ENCODE results near the gene CGRRF1.

Gene CGRRF1

DNA sequence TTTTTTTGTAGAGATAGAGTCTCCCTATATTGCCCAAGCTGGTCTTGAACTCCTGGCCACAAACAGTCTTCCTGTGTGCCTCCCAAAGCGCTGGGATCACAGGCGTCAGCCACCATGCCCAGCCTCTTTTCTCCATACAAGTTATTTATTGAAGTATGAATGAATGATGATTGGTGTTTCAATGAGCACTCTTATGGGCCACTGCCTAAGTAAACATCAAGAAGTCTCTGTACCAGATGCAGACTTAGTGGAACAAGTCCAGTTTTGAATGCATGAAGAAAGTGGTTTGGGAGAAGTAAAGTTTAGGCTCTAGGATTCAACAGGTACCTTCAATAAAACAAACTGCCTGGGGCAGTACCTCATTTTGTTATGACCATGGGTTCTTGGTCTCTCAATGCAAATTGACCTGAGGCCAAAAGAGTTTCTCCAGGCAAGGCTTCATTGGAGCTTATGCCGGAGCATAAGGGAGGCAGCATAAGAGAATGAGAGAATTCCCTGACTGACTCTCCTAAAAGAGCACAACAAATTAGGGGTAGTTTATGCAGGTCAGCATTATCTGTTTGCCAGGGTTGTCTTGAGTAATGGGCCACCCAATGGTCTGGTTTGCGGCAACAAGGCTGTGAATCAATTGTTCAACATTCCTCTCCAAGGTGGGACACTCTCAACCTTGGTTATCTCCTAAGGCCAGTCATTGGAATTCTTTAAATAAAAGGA, 19.8 kb upstream of the CGRRF1 start:
- no peak for DNase-seq (ENCODE audit: low read depth)

DNA sequence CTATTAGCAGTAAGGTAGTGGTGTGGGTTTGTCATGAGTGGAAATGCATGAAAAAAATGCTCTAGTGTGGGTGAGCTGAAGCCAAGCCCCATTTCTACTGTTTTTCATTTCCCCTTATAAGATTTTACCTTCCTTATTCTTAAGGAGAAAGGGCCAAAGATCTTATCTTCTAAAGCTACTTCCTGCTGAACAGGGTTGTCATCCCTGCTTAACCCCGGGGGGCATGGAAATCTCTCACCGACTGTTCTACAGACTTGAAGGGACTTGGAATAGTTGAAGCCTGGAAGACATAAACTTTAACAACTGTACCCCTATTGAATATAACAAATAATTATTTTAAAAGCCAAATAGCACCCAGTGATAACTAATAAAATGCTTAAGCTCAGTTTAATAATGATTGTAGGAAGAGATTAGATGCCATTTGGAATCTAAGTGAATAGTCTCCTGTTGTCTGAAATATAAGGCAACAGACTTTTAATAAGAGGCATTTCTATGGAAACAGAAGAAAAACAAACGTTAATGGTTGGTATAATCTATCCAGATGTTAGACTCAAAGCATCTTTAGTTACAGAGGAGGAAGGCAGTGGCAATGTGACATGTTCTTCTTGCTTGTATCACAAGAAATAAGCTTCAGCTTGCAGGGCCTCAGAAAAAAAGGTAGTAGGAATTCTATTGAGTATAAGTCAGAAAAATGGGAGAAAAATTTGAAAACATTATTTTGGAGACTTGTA, 19.1 kb upstream of the CGRRF1 start:
- DNase-seq (ENCODE audit: low read depth) = no peak

DNA sequence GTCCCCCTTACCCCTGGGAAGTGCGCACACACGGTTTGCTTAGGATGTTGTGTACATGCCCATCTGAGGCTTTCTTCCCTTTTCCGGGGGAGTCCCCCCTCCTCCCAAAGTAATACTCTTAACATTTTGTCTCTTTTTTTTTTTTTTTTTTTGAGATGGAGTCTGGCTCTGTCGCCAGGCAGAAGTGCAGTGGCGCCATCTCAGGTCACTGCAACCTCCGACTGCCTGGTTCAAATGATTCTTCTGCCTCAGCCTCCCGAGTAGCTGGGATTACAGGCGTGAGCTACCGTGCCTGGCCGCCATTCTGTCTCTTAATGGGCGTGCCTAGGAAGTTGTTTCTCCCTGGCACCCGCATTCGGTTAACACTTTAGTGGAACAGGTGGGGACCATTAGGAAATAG, 16.4 kb upstream of the CGRRF1 start:
- DNase-seq (ENCODE audit: low read depth) = no peak

DNA sequence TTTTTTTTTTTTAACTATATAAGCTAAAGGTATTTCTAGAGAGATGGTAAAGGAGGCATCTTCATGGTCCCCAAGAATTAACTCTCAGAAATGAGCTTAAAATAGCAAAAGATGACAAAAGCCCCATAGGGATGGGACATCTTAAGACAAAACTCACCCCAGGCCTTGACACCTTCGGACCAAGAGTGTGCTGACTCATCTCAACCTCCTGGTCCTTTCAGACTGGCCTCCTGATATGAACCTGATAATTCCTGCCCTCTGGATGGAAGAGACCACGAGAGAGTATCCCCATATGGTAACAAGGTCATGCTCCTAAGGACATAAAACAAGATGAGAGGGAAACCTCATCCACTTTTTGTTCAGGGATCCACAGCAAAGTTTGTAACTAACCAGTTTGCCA, 12.5 kb upstream of the CGRRF1 start:
- DNase-seq (ENCODE audit: low read depth) = no peak

DNA sequence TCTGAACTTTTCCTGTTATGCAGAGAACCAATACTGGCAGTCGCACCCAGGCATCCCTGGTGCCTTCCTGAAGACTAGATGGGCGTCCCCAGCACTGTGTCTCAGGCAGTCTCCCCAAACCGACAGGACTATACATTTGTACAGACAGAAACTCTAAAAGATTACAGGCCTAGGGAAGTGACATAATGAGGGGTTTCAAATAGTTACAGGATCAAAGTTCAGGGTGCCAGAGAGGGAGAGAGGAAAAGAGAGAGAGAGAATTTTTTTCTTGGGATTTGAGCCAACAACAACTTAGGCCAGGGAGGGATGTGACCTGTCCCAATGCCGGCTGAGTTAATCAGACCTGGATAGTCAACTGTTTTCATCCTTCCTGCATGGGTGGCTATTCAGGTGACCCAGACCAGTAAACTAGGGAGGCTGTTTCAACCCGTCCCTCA, 11.6 kb upstream of the CGRRF1 start:
- no peak for DNase-seq (ENCODE audit: low read depth)

DNA sequence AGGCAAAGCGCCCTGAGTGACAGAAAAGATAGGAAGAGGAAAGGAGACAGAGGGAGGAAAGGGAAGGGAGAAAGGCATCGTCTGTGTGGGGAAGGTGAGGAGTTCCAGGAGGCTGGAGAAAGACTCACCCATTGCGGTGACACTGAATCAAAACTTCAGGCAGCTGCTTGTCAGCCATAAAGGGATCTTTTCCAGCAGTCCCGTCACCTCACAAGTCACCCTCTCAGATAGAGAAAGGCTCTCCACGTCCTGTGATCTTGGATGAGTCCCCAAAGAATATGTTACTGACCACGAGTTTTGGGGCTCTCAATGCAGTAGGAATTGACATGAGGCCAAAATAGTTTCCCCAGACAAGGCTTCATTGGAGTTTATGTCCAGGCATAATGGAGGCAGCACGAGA, 11.1 kb upstream of the CGRRF1 start:
- no peak for DNase-seq (ENCODE audit: low read depth)

DNA sequence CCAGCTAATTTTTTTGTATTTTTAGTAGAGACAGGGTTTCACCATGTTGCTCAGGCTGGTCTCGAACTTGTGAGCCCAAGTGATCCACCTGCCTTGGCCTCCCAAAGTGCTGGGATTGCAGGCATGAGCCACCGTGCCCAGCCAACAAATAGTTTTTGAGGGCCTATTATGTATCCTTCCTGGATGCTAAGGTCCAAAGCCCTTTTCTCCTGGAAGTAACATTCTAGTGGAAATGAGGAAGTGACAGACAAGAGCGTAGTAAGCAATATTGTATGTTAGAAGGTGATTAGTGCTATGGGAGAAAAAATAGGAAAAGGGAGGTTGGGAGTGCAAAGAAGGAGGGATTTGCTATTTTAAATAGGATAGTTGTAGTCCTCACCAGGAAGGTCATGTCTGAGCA, 9.0 kb upstream of the CGRRF1 start:
- no peak for DNase-seq (ENCODE audit: low read depth)

DNA sequence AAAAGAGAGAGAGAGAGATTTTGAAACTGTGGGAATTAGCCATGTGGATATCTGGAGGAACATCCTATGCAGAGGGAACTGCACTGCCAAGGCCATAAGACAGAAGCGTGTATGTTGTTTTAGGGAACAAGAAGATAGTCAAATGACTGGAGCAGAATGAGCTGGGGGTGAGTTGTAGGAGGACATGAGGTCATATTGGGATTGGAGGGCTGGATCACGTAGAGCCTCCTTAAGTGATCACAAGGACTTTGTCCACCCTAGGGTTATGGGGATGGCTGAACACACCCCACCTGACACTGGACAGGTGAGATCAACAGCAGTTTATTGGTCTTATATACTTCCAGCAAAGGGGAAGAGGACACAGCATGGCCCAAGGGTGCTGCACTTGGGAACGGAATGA, 8.2 kb upstream of the CGRRF1 start:
- DNase-seq (ENCODE audit: low read depth) = no peak

DNA sequence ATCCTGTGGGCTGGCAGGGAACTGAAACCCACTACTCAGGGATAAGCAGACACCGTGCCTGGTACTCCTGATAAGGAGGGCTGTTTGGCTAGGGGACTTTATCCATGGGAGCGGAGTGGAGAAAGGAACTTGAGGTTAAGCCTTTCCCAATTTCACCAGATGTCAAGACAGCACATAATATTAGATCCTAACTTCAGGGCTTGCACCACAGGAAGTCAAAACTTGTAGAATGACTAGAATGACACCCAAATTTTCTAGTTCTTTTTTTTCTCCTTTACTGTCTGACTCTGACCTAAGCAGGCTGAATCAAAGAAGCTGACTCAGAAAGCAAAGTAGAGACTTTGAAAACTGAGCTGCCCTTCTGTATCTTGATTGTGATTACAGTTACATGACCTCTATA, 7.1 kb upstream of the CGRRF1 start:
- DNase-seq (ENCODE audit: low read depth) = no peak

DNA sequence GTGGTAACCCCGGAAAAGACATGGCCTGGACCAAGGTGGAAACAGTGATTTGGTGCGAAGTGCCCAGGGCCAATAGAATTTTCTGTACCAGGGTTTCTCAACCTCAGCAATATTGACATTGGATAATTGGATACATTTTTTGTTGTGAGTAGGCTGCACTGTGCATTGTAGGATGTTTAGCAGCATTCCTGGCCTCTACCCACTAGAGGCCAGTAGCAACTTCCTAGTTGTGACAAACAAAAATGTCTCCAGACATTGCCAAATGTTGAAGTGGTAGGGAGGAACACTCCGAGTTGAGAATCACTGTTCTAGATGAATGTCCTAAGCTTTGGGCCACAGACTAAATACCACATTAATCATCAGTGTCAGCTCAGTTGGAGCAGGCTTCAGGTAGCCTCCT, 6.2 kb upstream of the CGRRF1 start:
- DNase-seq (ENCODE audit: low read depth) = no peak

DNA sequence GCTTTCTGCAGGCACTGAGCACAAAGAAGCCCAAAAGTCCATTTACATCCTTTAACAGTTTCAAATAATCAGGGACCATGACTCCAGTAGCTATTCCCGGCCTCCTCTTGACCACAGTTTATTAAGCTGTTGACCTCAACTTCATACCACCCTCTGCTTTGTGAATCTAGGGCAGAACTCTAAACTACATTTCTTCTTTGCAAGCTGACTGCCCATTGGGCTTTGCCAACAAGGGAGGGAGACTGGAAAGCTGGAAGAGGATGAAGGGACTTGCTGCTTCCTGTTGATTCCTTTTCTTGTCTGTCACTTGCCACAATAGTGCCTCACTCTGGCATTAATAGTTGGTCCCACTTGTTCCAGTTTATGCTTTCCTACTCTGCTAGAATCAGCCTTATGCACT, 2.7 kb downstream of the CGRRF1 start:
- no peak for DNase-seq (ENCODE audit: low read depth)

DNA sequence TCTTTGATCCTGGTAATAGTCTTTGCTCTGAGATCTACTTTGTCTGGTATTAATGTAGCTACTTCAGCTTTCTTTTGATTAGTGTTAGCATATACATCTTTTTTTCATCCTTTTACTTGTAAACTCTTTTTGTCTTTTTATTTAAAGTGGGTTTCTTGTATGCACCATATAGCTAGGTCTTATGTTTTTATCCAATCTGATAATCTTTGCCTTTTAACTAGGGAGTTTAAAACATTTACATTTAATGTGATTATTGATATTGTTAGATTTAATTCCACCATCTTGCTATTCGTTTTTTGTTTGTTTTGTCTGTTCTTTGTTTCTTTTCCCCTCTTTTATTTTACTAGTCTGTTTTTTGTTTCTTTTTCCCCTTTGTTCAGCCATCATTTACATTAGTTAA, 6.0 kb downstream of the CGRRF1 start:
- DNase-seq (ENCODE audit: low read depth) = no peak

DNA sequence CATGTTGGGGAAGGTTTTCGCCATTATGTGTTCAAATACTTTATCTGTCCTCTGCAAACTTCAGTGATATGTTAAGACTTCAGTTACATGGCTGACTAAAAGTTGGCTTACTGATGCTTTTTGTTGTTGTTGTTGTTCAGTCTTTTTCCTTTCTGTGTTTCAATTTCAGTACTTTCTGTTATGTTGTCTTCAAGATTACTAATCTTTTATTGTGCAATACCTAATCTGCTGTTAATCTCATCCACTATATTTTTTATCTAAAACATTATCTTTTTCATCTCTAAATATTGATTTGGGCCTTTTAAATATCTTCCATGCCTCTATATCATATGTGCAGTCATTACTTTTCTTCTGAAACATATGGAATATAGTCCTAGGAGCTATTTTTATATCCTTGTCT, 7.0 kb downstream of the CGRRF1 start:
- no peak for DNase-seq (ENCODE audit: low read depth)

DNA sequence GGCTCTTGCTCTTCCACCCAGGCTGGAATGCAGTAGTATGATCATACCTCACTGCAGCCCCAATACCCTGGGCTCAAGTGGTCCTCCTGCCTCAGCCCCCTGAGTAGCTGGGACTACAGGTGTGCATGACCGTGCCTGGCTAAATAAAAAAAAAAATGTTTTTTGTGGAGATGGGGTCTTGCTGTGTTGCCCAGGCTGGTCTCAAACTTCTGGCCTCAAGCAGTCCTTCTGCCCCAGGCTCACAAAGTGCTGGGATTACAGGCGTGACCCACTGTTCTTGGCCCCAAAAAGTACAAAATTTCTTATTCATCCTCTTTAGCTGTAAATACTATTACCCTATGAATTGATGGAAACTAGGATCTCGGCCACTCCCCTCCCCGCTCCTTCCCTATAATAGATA, 14.7 kb downstream of the CGRRF1 start:
- DNase-seq (ENCODE audit: low read depth) = no peak

DNA sequence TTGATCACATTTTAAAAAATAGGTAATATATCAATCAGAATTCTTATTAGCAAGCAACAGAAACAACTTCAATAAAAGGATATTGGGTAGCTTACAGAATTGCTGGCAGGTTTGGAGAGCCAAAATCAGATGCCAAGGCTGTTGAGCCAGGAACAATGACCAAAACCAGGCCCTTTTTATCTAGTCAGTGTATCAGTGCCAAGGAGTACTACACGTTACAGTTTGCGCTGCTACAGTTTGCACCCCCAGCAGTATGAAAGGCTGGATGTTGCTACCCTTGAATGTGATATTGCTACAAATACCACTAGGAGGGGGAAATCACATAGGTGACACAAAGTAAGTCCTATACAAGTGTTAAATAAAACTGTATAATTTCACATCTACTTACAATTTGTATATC, 19.3 kb downstream of the CGRRF1 start:
- DNase-seq (ENCODE audit: low read depth) = no peak

DNA sequence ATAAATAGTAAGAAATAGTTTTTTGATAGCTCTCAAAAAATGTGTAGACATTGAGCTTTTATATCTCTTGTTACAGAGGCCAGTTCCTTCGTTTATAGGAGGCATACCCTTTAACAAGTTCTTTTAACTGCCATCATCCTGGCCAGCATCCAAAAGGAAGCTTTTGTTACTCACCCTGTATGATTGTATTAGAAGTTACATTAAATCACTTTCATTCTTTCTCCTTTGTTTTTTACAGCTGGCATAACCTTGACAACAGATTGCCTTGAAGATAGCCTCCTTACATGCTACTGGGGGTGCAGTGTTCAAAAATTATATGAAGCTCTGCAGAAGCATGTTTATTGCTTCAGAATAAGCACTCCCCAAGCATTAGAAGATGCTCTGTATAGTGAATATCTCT, 20.1 kb downstream of the CGRRF1 start:
- no peak for DNase-seq (ENCODE audit: low read depth)

DNA sequence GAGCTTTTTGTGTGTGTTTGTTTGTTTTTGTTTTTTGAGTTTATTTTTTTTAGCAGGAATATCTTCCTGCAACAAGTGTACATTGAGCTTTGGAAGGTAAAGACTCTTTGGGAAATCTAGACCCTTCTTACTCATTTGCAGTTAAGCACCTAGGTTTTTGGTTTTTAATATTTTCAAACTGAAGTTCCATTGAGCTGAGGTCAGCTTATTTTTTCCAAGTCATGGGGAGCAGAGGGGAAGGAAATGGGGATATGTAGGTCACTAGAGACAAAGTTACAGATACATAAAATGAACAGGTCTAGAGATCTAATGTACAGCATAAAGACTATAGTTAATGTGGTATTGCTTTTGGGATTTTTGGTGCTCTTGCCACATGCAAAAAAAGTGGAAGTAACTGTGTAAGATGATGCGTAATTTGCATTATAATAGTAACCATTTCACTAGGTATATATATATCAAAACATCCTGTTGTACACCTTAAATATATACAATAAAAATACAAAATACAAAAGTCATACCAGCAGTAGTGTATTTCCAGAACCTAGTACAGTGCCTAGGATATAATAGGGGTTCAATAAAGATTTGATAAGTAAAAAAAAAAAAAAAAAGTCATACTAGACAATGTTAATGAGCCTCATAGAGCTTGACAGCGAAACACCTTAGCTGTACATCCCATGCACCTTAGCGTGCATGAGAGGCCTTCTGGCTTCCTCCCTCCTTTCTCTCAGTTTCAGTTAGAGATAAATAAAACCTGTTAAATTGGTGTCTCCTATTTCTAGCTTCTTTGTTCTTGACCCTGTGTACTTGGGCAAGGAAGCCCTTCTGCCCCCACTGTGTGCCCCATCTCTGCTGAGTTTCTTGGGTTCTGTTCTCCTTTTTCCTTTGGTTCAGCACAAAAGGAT, 22.7 kb downstream of the CGRRF1 start:
- no peak for DNase-seq (ENCODE audit: low read depth)

DNA sequence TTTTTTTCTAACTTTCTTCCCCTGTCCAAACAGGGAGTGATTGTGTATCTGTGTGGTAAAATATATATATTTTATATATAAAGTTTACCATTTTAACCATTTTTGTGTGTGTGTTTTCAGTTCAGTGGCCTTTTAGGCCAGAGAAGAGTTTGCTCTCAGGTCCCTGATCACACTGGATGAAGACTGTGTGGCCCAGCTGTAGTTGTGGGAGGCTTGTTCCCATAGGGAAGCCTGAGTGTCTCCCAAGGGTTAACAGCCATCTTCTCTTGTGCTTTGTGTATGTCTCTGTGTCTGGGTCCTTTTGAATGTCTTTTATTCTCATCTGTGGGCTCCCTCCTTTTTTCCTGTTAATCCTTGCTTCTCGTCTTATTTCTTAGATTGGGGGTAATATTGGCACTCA, 23.4 kb downstream of the CGRRF1 start:
- DNase-seq (ENCODE audit: low read depth) = no peak

DNA sequence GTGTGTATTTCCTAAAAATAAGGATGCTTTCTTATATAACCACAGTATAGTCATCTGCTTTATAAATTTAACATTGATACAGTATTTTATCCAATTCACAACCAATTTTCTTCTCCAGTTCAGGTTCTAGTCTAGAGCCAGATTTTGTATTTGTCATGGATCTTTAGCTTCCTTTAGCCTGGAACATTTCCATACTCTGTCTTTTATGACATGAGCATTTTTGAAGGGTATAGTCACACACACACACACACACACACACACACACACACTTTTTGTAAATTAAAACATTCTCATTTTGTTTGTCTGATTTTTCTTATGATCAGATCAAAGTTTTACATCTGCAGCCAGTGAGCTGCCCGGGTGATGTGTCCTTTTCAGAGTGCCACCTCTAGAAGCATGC, 25.4 kb downstream of the CGRRF1 start:
- DNase-seq (ENCODE audit: low read depth) = no peak

DNA sequence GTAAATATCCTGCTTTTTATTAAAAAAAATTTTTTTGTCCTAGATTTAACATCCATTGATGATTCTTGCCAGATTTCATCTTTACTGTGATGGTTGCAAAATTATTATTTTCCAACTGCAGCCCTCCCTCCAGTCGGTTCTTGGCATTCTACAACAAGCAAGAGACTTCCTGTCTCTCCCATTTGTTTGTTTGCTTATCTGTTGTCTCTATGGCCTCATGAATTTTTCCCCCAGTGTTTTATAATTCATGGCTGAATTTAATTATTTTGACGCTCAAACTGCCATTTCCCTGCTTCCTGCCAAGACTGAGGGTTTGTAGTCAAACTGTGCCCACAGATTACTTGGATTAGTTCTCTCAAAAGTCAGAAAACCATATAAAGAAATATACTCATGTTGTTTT, 25.9 kb downstream of the CGRRF1 start:
- no peak for DNase-seq (ENCODE audit: low read depth)

DNA sequence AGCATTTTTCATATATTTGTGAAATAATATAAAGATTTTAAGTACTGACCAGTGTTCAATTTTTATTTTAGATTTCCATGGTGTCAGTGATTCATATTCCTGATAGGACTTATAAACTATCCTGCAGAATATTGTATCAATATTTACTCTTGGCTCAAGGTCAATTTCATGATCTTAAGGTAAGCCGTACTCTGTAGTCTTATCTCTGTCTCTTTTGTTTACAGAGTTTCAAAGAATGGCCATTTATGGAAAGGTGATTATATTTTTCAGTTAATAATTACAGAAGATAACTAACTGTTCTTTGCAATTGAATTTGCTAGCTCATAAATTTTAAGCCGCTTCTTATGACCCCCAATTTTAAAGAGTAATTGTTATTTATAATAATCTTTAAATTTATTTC, 27.9 kb downstream of the CGRRF1 start:
- DNase-seq (ENCODE audit: low read depth) = no peak

DNA sequence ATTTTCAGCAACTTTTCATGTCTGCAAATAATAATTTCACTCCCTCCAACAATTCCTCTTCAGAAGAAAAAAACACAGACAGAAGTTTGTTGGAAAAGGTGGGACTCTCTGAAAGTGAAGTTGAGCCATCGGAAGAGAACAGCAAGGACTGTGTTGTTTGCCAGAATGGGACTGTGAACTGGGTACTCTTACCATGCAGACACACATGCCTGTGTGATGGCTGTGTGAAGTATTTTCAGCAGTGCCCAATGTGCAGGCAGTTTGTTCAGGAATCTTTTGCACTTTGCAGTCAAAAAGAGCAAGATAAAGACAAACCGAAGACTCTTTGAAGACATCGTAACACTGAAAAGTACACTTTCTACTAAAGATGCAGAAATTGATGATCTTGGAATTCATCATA, 28.3 kb downstream of the CGRRF1 start:
- DNase-seq (ENCODE audit: low read depth) = no peak

DNA sequence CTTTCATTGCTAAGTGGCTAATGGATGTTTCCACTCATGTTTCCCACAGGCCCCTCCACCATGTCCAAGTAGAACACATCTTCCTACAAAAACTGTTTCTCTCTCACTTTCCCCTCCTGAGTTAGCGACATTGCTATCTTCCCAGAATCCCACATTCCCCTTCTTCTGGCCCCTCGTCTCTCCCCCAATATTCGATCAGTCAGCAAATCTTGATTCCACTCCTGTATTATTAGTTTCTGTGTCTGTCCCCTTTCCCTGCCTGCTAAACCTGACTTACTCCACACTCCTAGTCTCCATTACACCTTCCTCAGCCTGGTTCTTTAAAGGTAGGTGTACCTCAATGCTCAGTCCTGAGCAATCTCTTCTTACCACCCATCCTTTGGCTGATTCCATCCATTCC, 37.9 kb downstream of the CGRRF1 start:
- no peak for DNase-seq (ENCODE audit: low read depth)

Data from stimulated activated CD8-positive, alpha-beta memory T cell treated with anti-CD3 and anti-CD28 coated beads, Interleukin-12 subunit alpha, Interleukin-12 subunit beta, amount 100 ng/mL, for 1 hour (primary cell).